Measurements from ENCODE around the gene GABARAPL1. TPM values are rescaled to one million over a fixed set of nuclear protein-coding genes. Genes with fewer than 3 reads are reported as not detected.
"Not testable (repeated sequence)": the region's sequence is repeated elsewhere in the genome, so short reads cannot be mapped to it uniquely, and the experiment has no call there.

The GABARAPL1 gene
- total and polyA plus RNA-seq, 2 donors (not counting 1 experiment from before 2014, with no cell fraction given) = 186 to 363 TPM

DNA sequence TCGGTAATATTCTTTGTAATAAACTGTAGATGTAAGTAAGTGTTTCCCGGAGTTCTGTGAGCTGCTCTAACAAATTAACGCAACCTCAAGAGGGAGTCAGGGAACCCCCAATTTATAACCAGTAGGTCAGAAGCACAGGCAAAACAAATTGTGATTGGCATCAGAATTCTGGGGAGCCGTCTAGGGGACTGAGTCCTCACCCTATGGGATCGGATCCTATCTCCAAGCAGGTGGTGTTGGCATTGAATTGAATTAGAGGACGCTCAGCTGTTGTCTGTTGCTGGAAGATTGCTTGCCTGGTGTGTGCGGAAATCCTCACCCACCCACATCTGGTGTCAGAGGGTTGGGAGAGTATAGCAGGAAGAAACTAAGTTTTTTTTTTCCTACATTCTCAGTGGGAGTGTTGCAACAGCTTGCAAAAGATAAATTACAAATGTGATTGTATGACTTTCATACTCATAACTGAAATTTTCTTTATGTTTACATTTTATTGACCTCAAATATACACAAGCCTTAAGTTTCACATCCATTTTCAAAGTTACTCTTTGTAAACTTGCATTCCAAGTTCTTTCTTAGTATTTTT is 28.3 kb upstream of the GABARAPL1 start:
- Histone ChIP-seq H3K36me3 (ENCODE audit: control insufficient read depth, insufficient read depth, low read length) (no peaks in the 10 kb centered on the region), H3K27me3 (ENCODE audit: control insufficient read depth, insufficient read depth, low read length) (no peaks in the 10 kb centered on the region), H3K9ac (ENCODE audit: insufficient read depth, low read length) (no peak overlapping the region), H3K79me2 (ENCODE audit: control insufficient read depth, insufficient read depth, low read length) (no peaks in the 10 kb centered on the region), H3K9me3 (ENCODE audit: control insufficient read depth, insufficient read depth, low read depth, low read length) (no peaks in the 10 kb centered on the region), H4K20me1 (ENCODE audit: control insufficient read depth, extremely low read depth, insufficient read depth, low read length) (no peaks in the 10 kb centered on the region), H3K27ac (ENCODE audit: insufficient read depth, low read length) (peak overlapping the region; percentile 67), H3K4me1 (ENCODE audit: control insufficient read depth, extremely low read depth, insufficient read depth, low read length) (peaks cover 31% of the 10 kb centered on the region), H2AFZ (ENCODE audit: low read length) (no peak overlapping the region), H3K4me3 (replicated peaks in 1 of 4; ENCODE audit: control extremely low read depth in 1 of 4, insufficient read depth in 1 of 4, low read depth in 3 of 4, low read length in 4 of 4) (no peak overlapping the region), H3K4me2 (ENCODE audit: extremely low read depth, insufficient read depth, low read length) (peak overlapping the region; percentile 82)
- DNase-seq (ENCODE audit: low read depth in 2 of 2) = peak; percentile 17 to 98
- TF ChIP-seq EZH2 (IDR thresholded peaks at IDR 0.05; ENCODE audit: low read length, missing control alignments) = no peak
- TF ChIP-seq, protein P1, sequence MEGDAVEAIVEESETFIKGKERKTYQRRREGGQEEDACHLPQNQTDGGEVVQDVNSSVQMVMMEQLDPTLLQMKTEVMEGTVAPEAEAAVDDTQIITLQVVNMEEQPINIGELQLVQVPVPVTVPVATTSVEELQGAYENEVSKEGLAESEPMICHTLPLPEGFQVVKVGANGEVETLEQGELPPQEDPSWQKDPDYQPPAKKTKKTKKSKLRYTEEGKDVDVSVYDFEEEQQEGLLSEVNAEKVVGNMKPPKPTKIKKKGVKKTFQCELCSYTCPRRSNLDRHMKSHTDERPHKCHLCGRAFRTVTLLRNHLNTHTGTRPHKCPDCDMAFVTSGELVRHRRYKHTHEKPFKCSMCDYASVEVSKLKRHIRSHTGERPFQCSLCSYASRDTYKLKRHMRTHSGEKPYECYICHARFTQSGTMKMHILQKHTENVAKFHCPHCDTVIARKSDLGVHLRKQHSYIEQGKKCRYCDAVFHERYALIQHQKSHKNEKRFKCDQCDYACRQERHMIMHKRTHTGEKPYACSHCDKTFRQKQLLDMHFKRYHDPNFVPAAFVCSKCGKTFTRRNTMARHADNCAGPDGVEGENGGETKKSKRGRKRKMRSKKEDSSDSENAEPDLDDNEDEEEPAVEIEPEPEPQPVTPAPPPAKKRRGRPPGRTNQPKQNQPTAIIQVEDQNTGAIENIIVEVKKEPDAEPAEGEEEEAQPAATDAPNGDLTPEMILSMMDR (conservative IDR thresholded peaks at IDR 0.05 in 1 of 2, IDR thresholded peaks at IDR 0.05 in 1 of 2; ENCODE audit: low read depth in 1 of 2, low read length in 2 of 2) = no peak

DNA sequence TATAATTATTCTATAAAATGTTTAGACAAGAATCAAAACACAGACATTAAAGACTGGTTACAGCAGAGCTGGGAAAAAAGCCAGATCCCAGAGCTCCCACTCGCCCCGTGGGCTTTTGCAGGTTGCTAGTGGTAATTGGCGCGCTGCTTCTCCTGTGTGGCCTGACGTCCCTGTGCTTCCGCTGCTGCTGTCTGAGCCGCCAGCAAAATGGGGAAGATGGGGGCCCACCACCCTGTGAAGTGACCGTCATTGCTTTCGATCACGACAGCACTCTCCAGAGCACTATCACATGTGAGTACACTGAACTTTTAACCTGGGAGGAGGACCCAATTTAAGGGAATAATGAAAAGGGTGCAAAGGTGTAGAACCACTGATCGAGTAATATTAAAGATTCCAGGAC is 26.4 kb upstream of the GABARAPL1 start:
- H3K27ac ChIP-seq (ENCODE audit: insufficient read depth, low read length) = no peak overlapping the region
- no peaks in the 10 kb centered on the region for H3K36me3 ChIP-seq (ENCODE audit: control insufficient read depth, insufficient read depth, low read length)

DNA sequence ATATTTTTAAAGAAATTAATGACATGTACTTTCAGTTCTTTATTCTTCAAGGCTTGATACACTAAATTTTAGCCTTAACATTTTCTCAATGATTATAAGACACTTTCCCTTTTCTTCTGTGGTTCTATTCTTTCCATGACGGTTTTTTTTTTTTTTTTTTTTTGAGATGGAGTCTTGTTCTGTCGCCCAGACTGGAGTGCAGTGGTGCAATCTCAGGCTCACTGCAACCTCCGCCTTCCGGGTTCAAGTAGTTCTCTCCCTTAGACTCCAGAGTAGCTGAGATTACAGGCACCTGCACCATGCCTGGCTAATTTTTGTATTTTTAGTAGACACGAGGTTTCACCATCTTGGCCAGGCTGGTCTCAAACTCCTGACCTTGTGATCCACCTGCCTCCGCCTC is 25.7 kb upstream of the GABARAPL1 start:
- not testable (repeated sequence) for H3K27ac ChIP-seq (ENCODE audit: insufficient read depth, low read length); H4K20me1 ChIP-seq (ENCODE audit: control insufficient read depth, extremely low read depth, insufficient read depth, low read length); DNase-seq (ENCODE audit: low read depth in 2 of 2); H3K9ac ChIP-seq (ENCODE audit: insufficient read depth, low read length); H3K79me2 ChIP-seq (ENCODE audit: control insufficient read depth, insufficient read depth, low read length); H3K4me3 ChIP-seq (replicated peaks in 1 of 4; ENCODE audit: control extremely low read depth in 1 of 4, insufficient read depth in 1 of 4, low read depth in 3 of 4, low read length in 4 of 4); H3K9me3 ChIP-seq (ENCODE audit: control insufficient read depth, insufficient read depth, low read depth, low read length); H3K27me3 ChIP-seq (ENCODE audit: control insufficient read depth, insufficient read depth, low read length); H2AFZ ChIP-seq (ENCODE audit: low read length); H3K4me2 ChIP-seq (ENCODE audit: extremely low read depth, insufficient read depth, low read length); H3K36me3 ChIP-seq (ENCODE audit: control insufficient read depth, insufficient read depth, low read length)
- peaks cover 40% of the 10 kb centered on the region for H3K4me1 ChIP-seq (ENCODE audit: control insufficient read depth, extremely low read depth, insufficient read depth, low read length)

More for the DNA sequence above, 26.4 kb upstream of the GABARAPL1 start:
- Histone ChIP-seq H3K9ac (ENCODE audit: insufficient read depth, low read length) (no peak overlapping the region), H4K20me1 (ENCODE audit: control insufficient read depth, extremely low read depth, insufficient read depth, low read length) (no peaks in the 10 kb centered on the region), H2AFZ (ENCODE audit: low read length) (no peak overlapping the region), H3K4me1 (ENCODE audit: control insufficient read depth, extremely low read depth, insufficient read depth, low read length) (peaks cover 38% of the 10 kb centered on the region), H3K4me2 (ENCODE audit: extremely low read depth, insufficient read depth, low read length) (no peak overlapping the region), H3K4me3 (replicated peaks in 1 of 4; ENCODE audit: control extremely low read depth in 1 of 4, insufficient read depth in 1 of 4, low read depth in 3 of 4, low read length in 4 of 4) (no peak overlapping the region), H3K9me3 (ENCODE audit: control insufficient read depth, insufficient read depth, low read depth, low read length) (no peaks in the 10 kb centered on the region), H3K27me3 (ENCODE audit: control insufficient read depth, insufficient read depth, low read length) (no peaks in the 10 kb centered on the region), H3K79me2 (ENCODE audit: control insufficient read depth, insufficient read depth, low read length) (no peaks in the 10 kb centered on the region)
- DNase-seq (ENCODE audit: low read depth in 2 of 2) = no peak
- TF ChIP-seq, protein P1 (conservative IDR thresholded peaks at IDR 0.05 in 1 of 2, IDR thresholded peaks at IDR 0.05 in 1 of 2; ENCODE audit: low read depth in 1 of 2, low read length in 2 of 2) = no peak
- TF ChIP-seq EZH2 (IDR thresholded peaks at IDR 0.05; ENCODE audit: low read length, missing control alignments) = no peak

All from fibroblast of lung (primary cell).